ENCODE measurements around the gene RNF121. TPM values are rescaled to one million over a fixed set of nuclear protein-coding genes. Genes with fewer than 3 reads are reported as not detected.

The RNF121 gene
- total RNA-seq, 2 experiments from 2014 or later = 24.6 to 28.1 TPM

- no peak for DNase-seq (ENCODE audit: low spot score)
- no peak for TF ChIP-seq CTCF (conservative IDR thresholded peaks at IDR 0.05; ENCODE audit: low read length)
- no peak for TF ChIP-seq EZH2phosphoT487 (IDR thresholded peaks at IDR 0.05; ENCODE audit: borderline replicate concordance, low read depth, low read length)
- H3K9me2 ChIP-seq (ENCODE audit: insufficient read depth, low read length) = no peaks in the 10 kb centered on the region
- H3K79me2 ChIP-seq (ENCODE audit: insufficient read depth, low read depth, low read length) = no peaks in the 10 kb centered on the region
- peaks cover 37% of the 10 kb centered on the region for H3K36me3 ChIP-seq (ENCODE audit: insufficient read depth, low read length)
- intact Hi-C loops (cut with micrococcal nuclease; ENCODE audit: unreplicated experiment) = no loop called here
- no peak overlapping the region for H3K4me3 ChIP-seq (ENCODE audit: low read depth, low read length, poor library complexity, severe bottlenecking)
- H3K4me1 ChIP-seq (ENCODE audit: insufficient read depth, low read length, poor library complexity, severe bottlenecking) = peaks cover 17% of the 10 kb centered on the region
- POLR2A ChIA-PET = no interaction called here
- 0 out of 2 replicates have a peak overlapping the region, but pooled peaks have one; percentile 41 for H3K4me2 ChIP-seq (ENCODE audit: low read length)
- no peaks in the 10 kb centered on the region for H4K20me1 ChIP-seq (ENCODE audit: insufficient read depth, low read length)
- H3K27ac ChIP-seq (ENCODE audit: low read depth, low read length, poor library complexity, severe bottlenecking) = no peak overlapping the region
- H3K9me3 ChIP-seq (ENCODE audit: low read length) = no peaks in the 10 kb centered on the region
- no TSS peak for BruUV-seq (replicated peaks)
- CTCF ChIA-PET (ENCODE audit: unreplicated experiment) = no interaction called here
- no peak overlapping the region for H2AFZ ChIP-seq (ENCODE audit: low read length)
Measured at GRCh38 chr11:71999362-71999761, 70.5 kb downstream of the RNF121 start.

GRCh38 chr11:71999798-72000197, 71.0 kb downstream of the RNF121 start:
- intact Hi-C loops (cut with micrococcal nuclease; ENCODE audit: unreplicated experiment) = no loop called here
- Histone ChIP-seq H3K4me1 (ENCODE audit: insufficient read depth, low read length, poor library complexity, severe bottlenecking) (peaks cover 17% of the 10 kb centered on the region), H3K9me3 (ENCODE audit: low read length) (no peaks in the 10 kb centered on the region), H3K9me2 (ENCODE audit: insufficient read depth, low read length) (no peaks in the 10 kb centered on the region), H4K20me1 (ENCODE audit: insufficient read depth, low read length) (no peaks in the 10 kb centered on the region), H3K4me3 (ENCODE audit: low read depth, low read length, poor library complexity, severe bottlenecking) (no peak overlapping the region), H3K4me2 (ENCODE audit: low read length) (no peak overlapping the region), H2AFZ (ENCODE audit: low read length) (no peak overlapping the region), H3K79me2 (ENCODE audit: insufficient read depth, low read depth, low read length) (no peaks in the 10 kb centered on the region), H3K27ac (ENCODE audit: low read depth, low read length, poor library complexity, severe bottlenecking) (no peak overlapping the region), H3K36me3 (ENCODE audit: insufficient read depth, low read length) (peaks cover 42% of the 10 kb centered on the region)
- no TSS peak for BruUV-seq (replicated peaks)
- TF ChIP-seq CTCF (conservative IDR thresholded peaks at IDR 0.05; ENCODE audit: low read length) (no peak), EZH2phosphoT487 (IDR thresholded peaks at IDR 0.05; ENCODE audit: borderline replicate concordance, low read depth, low read length) (no peak)
- no peak for DNase-seq (ENCODE audit: low spot score)
- POLR2A ChIA-PET = no interaction called here
- CTCF ChIA-PET (ENCODE audit: unreplicated experiment) = no interaction called here

- DNase-seq (ENCODE audit: low spot score) = no peak
- BruUV-seq (replicated peaks) = no TSS peak
- H3K36me3 ChIP-seq (ENCODE audit: insufficient read depth, low read length) = peaks cover 47% of the 10 kb centered on the region
- no peak overlapping the region for H3K4me3 ChIP-seq (ENCODE audit: low read depth, low read length, poor library complexity, severe bottlenecking)
- no peak overlapping the region for H3K4me2 ChIP-seq (ENCODE audit: low read length)
- TF ChIP-seq EZH2phosphoT487 (IDR thresholded peaks at IDR 0.05; ENCODE audit: borderline replicate concordance, low read depth, low read length) = no peak
- TF ChIP-seq CTCF (conservative IDR thresholded peaks at IDR 0.05; ENCODE audit: low read length) = no peak
- H3K4me1 ChIP-seq (ENCODE audit: insufficient read depth, low read length, poor library complexity, severe bottlenecking) = peaks cover 17% of the 10 kb centered on the region
- POLR2A ChIA-PET = no interaction called here
- H4K20me1 ChIP-seq (ENCODE audit: insufficient read depth, low read length) = no peaks in the 10 kb centered on the region
- no peaks in the 10 kb centered on the region for H3K79me2 ChIP-seq (ENCODE audit: insufficient read depth, low read depth, low read length)
- H3K9me3 ChIP-seq (ENCODE audit: low read length) = no peaks in the 10 kb centered on the region
- H3K27ac ChIP-seq (ENCODE audit: low read depth, low read length, poor library complexity, severe bottlenecking) = no peak overlapping the region
- no peaks in the 10 kb centered on the region for H3K9me2 ChIP-seq (ENCODE audit: insufficient read depth, low read length)
- intact Hi-C loops (cut with micrococcal nuclease; ENCODE audit: unreplicated experiment) = no loop called here
- CTCF ChIA-PET (ENCODE audit: unreplicated experiment) = no interaction called here
- H2AFZ ChIP-seq (ENCODE audit: low read length) = no peak overlapping the region
Measured at GRCh38 chr11:72000202-72000867, 71.5 kb downstream of the RNF121 start.
